Hepatocyte (in vitro differentiated cells): ENCODE results near the gene MAP3K4. TPM values are rescaled to one million over a fixed set of nuclear protein-coding genes. Genes with fewer than 3 reads are reported as not detected.

Experiments
- DNase-seq: peaks from one replicate; pipeline ENCODE4 v3.0.0-alpha.2; 2016; ENCODE audit warnings: low spot score
- H2AFZ ChIP-seq: fragments of 200-600 bp; sonication (generic); 2 replicates; pipeline ENCODE4 v1.6.0; 2016; ENCODE audit warnings: antibody characterized with exemption, mild to moderate bottlenecking
- H3K27ac ChIP-seq: fragments of 200-600 bp; sonication (generic); 2 replicates; pipeline ENCODE4 v1.5.1; 2016; ENCODE audit warnings: mild to moderate bottlenecking
- H3K27me3 ChIP-seq: fragments of 200-600 bp; sonication (generic); 2 replicates; pipeline ENCODE4 v1.6.1; 2016
- H3K36me3 ChIP-seq: fragments of 200-600 bp; sonication (generic); replicated peaks from 2 replicates; pipeline ENCODE4 v1.5.1; 2016; ENCODE audit warnings: low read depth; ENCODE audit not compliant: insufficient read depth
- H3K4me1 ChIP-seq: fragments of 200-600 bp; sonication (generic); 2 replicates; pipeline ENCODE4 v1.5.1; 2016; ENCODE audit warnings: mild to moderate bottlenecking, moderate library complexity; ENCODE audit not compliant: insufficient read depth
- H3K4me2 ChIP-seq: fragments of 200-600 bp; sonication (generic); 2 replicates; pipeline ENCODE4 v1.6.0; 2016
- H3K4me3 ChIP-seq: fragments of 200-600 bp; sonication (generic); 2 replicates; pipeline ENCODE4 v1.5.1; 2016; ENCODE audit warnings: mild to moderate bottlenecking
- H3K79me2 ChIP-seq: fragments of 200-600 bp; sonication (generic); 2 replicates; pipeline ENCODE4 v1.6.0; 2017; ENCODE audit warnings: mild to moderate bottlenecking
- H3K9me2 ChIP-seq: fragments of 200-600 bp; sonication (generic); replicated peaks from 2 replicates; pipeline ENCODE4 v1.6.0; 2017; ENCODE audit warnings: mild to moderate bottlenecking; ENCODE audit not compliant: insufficient read depth
- H3K9me3 ChIP-seq: fragments of 200-600 bp; sonication (generic); 2 replicates; pipeline ENCODE4 v1.5.1; 2016; ENCODE audit warnings: low read depth, mild to moderate bottlenecking
- H4K20me1 ChIP-seq: fragments of 200-600 bp; sonication (generic); 2 replicates; pipeline ENCODE4 v1.6.0; 2016; ENCODE audit warnings: mild to moderate bottlenecking; ENCODE audit not compliant: insufficient read depth, poor library complexity, severe bottlenecking
- CTCF ChIP-seq: fragments of 200-600 bp; sonication (generic); IDR thresholded peaks from 2 replicates; pipeline ENCODE4 v1.5.1; 2016; ENCODE audit warnings: antibody characterized with exemption, mild to moderate bottlenecking; ENCODE audit not compliant: poor library complexity
- EZH2 ChIP-seq: fragments of 200-600 bp; sonication (generic); IDR thresholded peaks from 2 replicates; pipeline ENCODE4 v1.6.1; 2016; ENCODE audit warnings: antibody characterized with exemption, mild to moderate bottlenecking, borderline replicate concordance
- EZH2phosphoT487 ChIP-seq: fragments of 200-600 bp; sonication (generic); IDR thresholded peaks from one replicate; pipeline ENCODE4 v1.6.1; 2018; ENCODE audit warnings: antibody characterized with exemption, mild to moderate bottlenecking, low read depth, moderate library complexity; ENCODE audit not compliant: unreplicated experiment, severe bottlenecking
- WGBS: methylation state at CpG from one replicate; pipeline ENCODE4 v1.1.6; 2016; ENCODE audit warnings: low lambda C conversion rate; ENCODE audit errors: missing lambda C conversion rate; 5-methylcytosine and 5-hydroxymethylcytosine counted together
- polyA plus RNA-seq: library from polyadenylated mRNA; unstranded; fragments of >200 nt; fragmentation: Nextera tagmentation; extraction: Ambion mirVana; gene quantifications from 2 replicates; pipeline ENCODE4 v1.2.1, GENCODE V29; 2016
- total RNA-seq: library from RNA; depleted of rRNA; stranded (reverse); fragments of >200 nt; gene quantifications from 2 replicates; pipeline ENCODE4 v1.2.3, GENCODE V29; 2014

Gene MAP3K4
- total and polyA plus RNA-seq, 2 experiments from 2014 or later: 10.9 to 21.5 TPM

- H2AFZ ChIP-seq: no peak overlapping the region
- H3K79me2 ChIP-seq: no peaks in the 10 kb centered on the region
- no peak overlapping the region for H3K27ac ChIP-seq
- no peak overlapping the region for H3K4me3 ChIP-seq
- H3K9me3 ChIP-seq: no peaks in the 10 kb centered on the region
- WGBS: 98% methylated on average over 5 of the region's 5 CpGs
- H3K4me1 ChIP-seq: no peaks in the 10 kb centered on the region
- TF ChIP-seq EZH2 (no peak), CTCF (no peak)
- no peaks in the 10 kb centered on the region for H3K27me3 ChIP-seq
- DNase-seq: no peak
- no peaks in the 10 kb centered on the region for H3K9me2 ChIP-seq
- no peak overlapping the region for H3K4me2 ChIP-seq
- no peaks in the 10 kb centered on the region for H4K20me1 ChIP-seq
- no peaks in the 10 kb centered on the region for H3K36me3 ChIP-seq
Measured at GRCh38 chr6:161108916-161109315, 117.3 kb downstream of the MAP3K4 start.

DNA sequence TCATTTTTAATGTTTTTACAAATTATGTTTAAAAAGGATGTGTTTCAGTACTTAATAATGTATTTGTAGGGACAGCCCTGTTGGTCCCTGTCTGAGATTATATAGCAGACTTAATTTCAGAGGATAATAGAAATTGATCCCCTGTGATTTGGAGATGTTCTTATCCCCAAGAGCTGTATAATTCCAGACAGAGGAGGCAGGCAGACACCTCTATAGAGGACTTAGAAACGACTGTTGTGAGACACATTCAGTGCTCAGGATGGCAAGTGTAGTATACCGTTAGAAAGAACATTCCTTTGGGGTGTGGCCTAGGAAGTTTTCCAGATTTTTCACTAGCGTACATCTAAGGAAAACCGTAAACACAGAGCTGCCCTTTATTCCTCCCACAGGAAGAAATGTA is 117.8 kb downstream of the MAP3K4 start:
- Histone ChIP-seq H3K4me1 (no peaks in the 10 kb centered on the region), H4K20me1 (no peaks in the 10 kb centered on the region), H3K36me3 (no peaks in the 10 kb centered on the region), H3K27me3 (no peaks in the 10 kb centered on the region), H2AFZ (no peak overlapping the region), H3K9me2 (no peaks in the 10 kb centered on the region), H3K79me2 (no peaks in the 10 kb centered on the region), H3K4me2 (no peak overlapping the region), H3K4me3 (no peak overlapping the region), H3K9me3 (no peaks in the 10 kb centered on the region), H3K27ac (no peak overlapping the region)
- WGBS: 88% methylated on average over 4 of the region's 4 CpGs
- TF ChIP-seq CTCF: no peak
- no peak for TF ChIP-seq EZH2
- no peak for TF ChIP-seq EZH2phosphoT487
- no peak for DNase-seq

DNA sequence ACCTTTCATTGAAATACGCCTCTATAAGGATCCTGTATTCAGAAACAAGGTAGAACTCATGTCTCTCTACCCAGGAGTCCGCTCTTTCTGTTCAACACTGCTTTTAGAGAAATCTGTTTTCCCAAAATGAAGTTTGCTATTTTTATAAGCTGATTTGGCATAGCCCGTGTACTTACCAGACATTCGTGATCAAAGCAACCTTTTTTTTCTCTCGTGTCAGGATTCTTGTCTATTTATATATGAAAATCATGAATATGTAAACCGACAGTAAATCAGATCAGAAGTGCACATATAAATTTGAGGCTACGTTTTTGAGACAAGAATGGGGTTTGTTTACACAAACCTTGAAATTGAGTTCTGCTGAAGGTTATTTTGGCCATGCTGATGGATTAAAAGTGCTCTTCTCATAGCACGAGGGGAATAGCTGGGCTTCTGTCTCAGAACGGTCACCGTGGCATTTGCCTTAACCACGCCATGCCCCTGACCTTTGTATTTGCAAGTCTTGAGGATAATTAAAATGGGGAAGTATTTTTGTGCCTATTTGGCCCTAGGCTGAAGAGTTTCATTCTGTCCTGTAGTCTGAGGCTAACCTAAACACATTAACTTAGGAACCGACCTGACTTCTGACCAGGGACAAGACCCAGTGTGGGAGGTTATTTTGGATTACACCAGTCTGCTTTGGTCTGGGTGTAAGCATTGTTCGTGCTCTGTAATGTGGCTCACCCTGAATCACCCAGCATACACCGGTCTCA is 118.6 kb downstream of the MAP3K4 start:
- no peaks in the 10 kb centered on the region for H4K20me1 ChIP-seq
- H3K79me2 ChIP-seq: no peaks in the 10 kb centered on the region
- no peaks in the 10 kb centered on the region for H3K9me3 ChIP-seq
- H3K27ac ChIP-seq: no peak overlapping the region
- 94% methylated on average over 14 of the region's 14 CpGs for WGBS
- H3K4me1 ChIP-seq: no peaks in the 10 kb centered on the region
- no peak for DNase-seq
- H3K36me3 ChIP-seq: no peaks in the 10 kb centered on the region
- H2AFZ ChIP-seq: no peak overlapping the region
- H3K4me3 ChIP-seq: no peak overlapping the region
- no peaks in the 10 kb centered on the region for H3K9me2 ChIP-seq
- no peaks in the 10 kb centered on the region for H3K27me3 ChIP-seq
- no peak for TF ChIP-seq EZH2phosphoT487
- no peak for TF ChIP-seq CTCF
- TF ChIP-seq EZH2: no peak
- no peak overlapping the region for H3K4me2 ChIP-seq
